Effector memory CD8-positive, alpha-beta T cell (primary cell): ENCODE results near the gene ZBTB12.
A peak's percentile ranks its signal among the peaks of the same experiment; 100 is the strongest.
"Not testable (repeated sequence)": the region's sequence is repeated elsewhere in the genome, so short reads cannot be mapped to it uniquely, and the experiment has no call there.

Source experiments
- ATAC-seq: fragments of 150-1000 bp; cut with Tn5 transposase; replicated peaks from 2 replicates; pipeline ENCODE4 v1.10.0; 2021; ENCODE audit warnings: mild to moderate bottlenecking, moderate library complexity
- DNase-seq, 3 experiments: peaks; one replicate each; pipeline ENCODE4 v3.0.0; 2021
- H3K27ac Mint-ChIP-seq, 2 donors: one replicate each; pipeline ENCODE4 v1.8.0; 2022; ENCODE audit warnings: mild to moderate bottlenecking in 2 of 2, mixed read lengths in 2 of 2, moderate library complexity in 2 of 2
- H3K27me3 Mint-ChIP-seq, 2 donors: one replicate each; pipeline ENCODE4 v1.8.0; 2022; ENCODE audit warnings: mixed read lengths in 2 of 2
- H3K36me3 Mint-ChIP-seq: one replicate; pipeline ENCODE4 v1.8.0; 2022; ENCODE audit warnings: mild to moderate bottlenecking, moderate library complexity, mixed read lengths; ENCODE audit not compliant: insufficient read depth
- H3K4me1 Mint-ChIP-seq, 2 donors: one replicate each; pipeline ENCODE4 v1.8.0; 2022; ENCODE audit warnings: low read depth in 2 of 2, mixed read lengths in 2 of 2
- H3K4me3 Mint-ChIP-seq, 2 donors: one replicate each; pipeline ENCODE4 v1.8.0; 2022; ENCODE audit warnings: mild to moderate bottlenecking in 2 of 2, mixed read lengths in 2 of 2, moderate library complexity in 2 of 2
- H3K9me3 Mint-ChIP-seq, 2 donors: one replicate each; pipeline ENCODE4 v1.8.0; 2022; ENCODE audit warnings: mixed read lengths in 2 of 2

ZBTB12 gene

DNA sequence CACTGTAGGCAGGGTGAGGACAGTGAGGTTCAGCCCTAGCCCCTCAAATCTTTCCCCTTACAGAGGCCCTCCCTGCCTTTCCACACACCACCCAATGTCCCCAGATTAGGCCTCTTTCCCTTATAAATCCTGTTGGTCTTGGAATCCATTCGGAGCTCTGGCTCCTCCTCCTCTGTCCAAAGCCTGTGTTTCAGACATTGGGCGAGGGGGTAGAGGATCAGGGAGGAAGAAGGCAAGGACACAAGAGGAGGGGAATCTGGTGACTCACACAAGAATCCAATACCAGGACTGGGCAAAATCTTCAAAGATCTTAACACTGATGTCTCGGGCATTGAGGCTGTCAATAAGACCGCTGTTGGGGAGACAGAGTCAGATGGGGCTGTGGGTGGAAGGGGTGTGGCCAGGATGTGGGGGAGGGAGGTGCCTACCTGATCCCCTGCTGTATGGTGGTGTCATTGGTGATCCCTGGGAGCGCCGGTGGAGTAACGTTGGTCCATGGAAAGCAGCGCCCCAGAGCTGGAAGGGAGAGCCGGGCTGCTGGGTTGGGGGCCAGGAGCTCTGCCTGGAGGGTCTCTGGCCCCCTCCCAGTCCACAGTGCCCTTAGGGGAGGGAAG, 30.7 kb downstream of the ZBTB12 start:
- DNase-seq (no peak), ATAC-seq (no peak)
- Mint-ChIP-seq H3K4me1 (peaks cover 2 to 4% of the 10 kb centered on the region in 2 donors), H3K27ac (no peak overlapping the region), H3K4me3 (no peak overlapping the region), H3K9me3 (no peaks in the 10 kb centered on the region), H3K27me3 (peaks cover 0 to 11% of the 10 kb centered on the region in 2 donors), H3K36me3 (no peaks in the 10 kb centered on the region)

DNA sequence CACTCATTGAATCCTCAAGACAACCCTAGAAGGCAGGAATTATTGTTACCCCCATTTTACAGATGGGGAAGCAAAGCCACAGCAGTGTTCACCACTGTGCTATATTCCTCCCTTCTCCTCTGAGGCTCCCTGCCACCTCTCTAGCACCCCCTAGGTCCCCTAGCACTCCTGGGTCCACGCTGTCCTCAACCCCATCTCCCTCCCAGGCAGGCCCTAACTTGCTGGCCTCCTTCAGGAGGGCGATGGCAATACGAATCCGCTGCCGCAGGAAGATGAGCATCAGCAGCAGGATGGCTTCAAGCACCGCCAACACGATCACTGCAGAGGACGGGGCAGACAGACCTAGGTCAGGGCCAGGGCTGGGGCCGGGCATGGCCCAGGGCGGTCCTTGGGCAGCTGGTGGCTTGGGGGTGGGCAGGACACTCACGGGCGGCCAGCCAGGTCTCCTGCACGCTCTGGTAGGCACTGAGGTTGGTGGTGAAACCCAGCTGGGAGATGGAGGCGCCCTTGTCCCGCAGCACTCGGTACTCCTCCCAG, 31.4 kb downstream of the ZBTB12 start:
- H3K27me3 Mint-ChIP-seq = peaks cover 0 to 11% of the 10 kb centered on the region in 2 donors
- H3K27ac Mint-ChIP-seq = no peak overlapping the region
- H3K4me1 Mint-ChIP-seq = peaks cover 2 to 4% of the 10 kb centered on the region in 2 donors
- no peak overlapping the region for H3K4me3 Mint-ChIP-seq
- ATAC-seq = no peak
- H3K36me3 Mint-ChIP-seq = no peaks in the 10 kb centered on the region
- no peaks in the 10 kb centered on the region for H3K9me3 Mint-ChIP-seq
- no peak for DNase-seq

DNA sequence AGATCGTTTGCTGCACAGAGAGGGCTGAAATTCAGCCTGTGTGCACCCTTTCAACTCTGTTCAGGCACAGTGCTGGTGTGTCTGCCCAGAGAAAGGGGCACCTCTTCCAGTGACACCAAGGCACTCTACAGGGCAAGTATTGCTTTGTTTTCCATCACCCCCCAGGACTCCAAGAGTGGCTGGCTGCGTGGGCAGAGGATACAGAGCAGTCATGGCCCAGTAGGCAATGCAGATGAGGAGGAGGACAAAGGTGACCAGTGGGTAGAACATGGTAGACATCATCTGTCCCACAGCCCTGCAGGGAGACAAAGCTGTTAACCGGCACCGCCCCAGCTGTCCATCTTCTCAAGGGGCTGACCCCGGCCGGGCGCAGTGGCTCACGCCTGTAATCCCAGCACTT, 32.5 kb downstream of the ZBTB12 start:
- Mint-ChIP-seq H3K36me3 (peaks cover 3% of the 10 kb centered on the region), H3K9me3 (no peaks in the 10 kb centered on the region), H3K27ac (no peak overlapping the region), H3K4me1 (peaks cover 4 to 6% of the 10 kb centered on the region in 2 donors), H3K4me3 (no peak overlapping the region), H3K27me3 (peaks cover 0 to 11% of the 10 kb centered on the region in 2 donors)
- DNase-seq (no peak), ATAC-seq (no peak)

DNA sequence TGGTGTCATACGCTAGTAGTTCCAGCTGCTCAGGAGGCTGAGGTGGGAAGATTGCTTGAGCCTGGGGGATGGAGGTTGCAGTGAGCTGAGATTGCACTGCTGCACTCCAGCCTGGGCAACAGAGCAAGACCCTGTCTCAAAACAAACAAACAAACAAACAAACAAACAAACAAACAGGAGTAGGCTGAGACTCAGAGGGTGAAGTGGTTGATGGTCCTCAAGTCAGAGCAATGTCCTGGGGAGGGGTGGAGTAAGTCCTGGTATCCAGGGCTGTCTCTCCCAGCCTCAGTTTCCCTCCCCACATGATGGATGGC, 33.3 kb downstream of the ZBTB12 start:
- Mint-ChIP-seq H3K27me3 (peaks cover 0 to 11% of the 10 kb centered on the region in 2 donors), H3K4me1 (peaks cover 8 to 13% of the 10 kb centered on the region in 2 donors)
- not testable (repeated sequence) for H3K36me3 Mint-ChIP-seq, DNase-seq, H3K9me3 Mint-ChIP-seq, H3K27ac Mint-ChIP-seq, H3K4me3 Mint-ChIP-seq, ATAC-seq

DNA sequence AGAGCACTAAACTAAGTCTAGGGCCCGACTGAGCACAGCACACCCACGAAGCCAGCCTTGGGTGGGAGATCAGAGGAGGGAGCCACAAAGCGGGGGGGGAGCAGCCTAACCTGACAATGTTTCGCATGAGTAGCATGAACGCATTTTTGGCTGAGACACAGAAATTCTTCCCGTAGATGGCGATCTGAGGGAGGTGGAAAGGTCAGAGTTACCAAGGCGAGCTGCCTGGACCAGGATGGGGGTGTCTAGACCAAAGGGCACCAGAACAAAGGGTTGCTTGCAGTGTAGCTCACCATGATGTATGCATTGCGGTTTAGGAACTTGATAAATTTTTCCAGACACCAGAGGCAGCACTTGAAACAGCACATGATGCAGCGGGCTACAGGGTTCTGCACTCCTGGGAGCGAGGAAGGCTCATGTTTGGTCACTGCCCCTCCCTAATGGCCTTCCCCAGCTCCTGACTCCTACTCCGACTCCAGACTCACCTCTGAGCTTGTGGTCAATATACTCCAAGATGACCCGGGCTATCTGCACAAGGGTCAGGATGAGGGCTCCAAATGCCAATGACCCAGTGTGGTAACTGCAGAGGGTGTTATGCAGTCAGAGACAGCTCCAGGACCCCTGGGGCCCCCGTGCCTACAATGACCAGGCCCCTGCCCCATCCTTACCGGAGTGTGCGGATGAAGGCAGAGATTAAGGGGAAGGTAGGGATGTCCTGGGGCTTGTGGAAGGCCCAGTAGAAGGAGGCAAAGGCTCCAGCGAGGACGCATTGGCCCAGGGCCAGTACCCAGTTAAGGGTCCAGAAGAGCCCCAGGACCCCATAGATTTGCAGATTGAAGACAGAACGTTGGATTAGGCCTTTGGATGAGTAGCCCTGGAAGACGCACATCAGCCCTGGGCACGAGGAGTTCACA, 36.4 kb downstream of the ZBTB12 start:
- Mint-ChIP-seq H3K36me3 (peaks cover 36% of the 10 kb centered on the region), H3K27ac (peak overlapping the region in 1 of 2 donors; percentile 13), H3K27me3 (no peaks in the 10 kb centered on the region), H3K4me1 (peaks cover 26 to 27% of the 10 kb centered on the region in 2 donors), H3K9me3 (no peaks in the 10 kb centered on the region), H3K4me3 (no peak overlapping the region)
- ATAC-seq (no peak), DNase-seq (no peak)

DNA sequence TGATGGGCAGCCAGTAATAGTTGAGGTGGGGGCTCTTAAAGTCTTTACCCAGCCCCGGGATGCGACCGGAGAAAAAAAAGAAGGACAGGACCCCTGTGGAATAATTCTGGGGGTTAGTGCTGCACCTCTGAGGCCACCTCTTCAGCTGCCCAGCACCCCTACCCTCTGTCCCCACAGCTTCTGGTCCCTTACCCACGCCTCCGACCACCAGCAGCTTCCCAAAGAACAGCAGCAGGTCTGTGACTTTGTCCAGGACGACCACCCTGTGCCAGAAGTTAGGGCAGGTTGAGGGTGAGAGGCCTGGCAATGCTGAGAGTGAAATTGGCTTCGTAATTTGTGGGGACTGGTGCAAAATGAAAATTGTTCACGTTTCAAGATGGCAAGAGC, 37.1 kb downstream of the ZBTB12 start:
- Mint-ChIP-seq H3K27me3 (no peaks in the 10 kb centered on the region), H3K4me1 (peaks cover 26 to 27% of the 10 kb centered on the region in 2 donors), H3K9me3 (no peaks in the 10 kb centered on the region), H3K4me3 (peak overlapping the region in 1 of 2 donors; percentile 88), H3K36me3 (peaks cover 38% of the 10 kb centered on the region), H3K27ac (no peak overlapping the region)
- DNase-seq (no peak), ATAC-seq (no peak)

DNA sequence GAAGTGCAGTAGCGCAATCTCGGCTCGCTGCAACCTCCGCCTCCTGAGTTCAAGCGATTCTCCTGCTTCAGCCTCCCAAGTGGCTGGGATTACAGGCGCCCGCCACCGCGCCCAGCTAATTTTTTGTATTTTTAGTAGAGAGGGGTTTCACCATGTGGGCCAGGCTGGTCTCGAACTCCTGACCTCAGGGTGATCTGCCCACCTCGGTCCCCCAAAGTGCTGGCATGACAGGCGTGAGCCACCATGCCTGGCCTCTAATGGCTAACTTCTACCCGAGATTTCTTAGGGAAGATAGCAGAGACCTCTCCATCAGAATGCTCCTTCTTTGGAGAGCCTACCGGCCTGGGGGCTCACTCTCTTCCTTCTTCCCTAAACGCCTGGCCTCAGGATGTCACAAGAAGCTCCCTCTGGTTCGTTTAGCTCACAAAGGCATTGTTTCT, 37.7 kb downstream of the ZBTB12 start:
- peak overlapping the region; percentile 88 to 96 for H3K4me3 Mint-ChIP-seq
- DNase-seq, H3K9me3 Mint-ChIP-seq, H3K27me3 Mint-ChIP-seq, ATAC-seq: not testable (repeated sequence)
- H3K27ac Mint-ChIP-seq = peak overlapping the region; percentile 95 to 97
- peaks cover 45% of the 10 kb centered on the region for H3K36me3 Mint-ChIP-seq
- peaks cover 26 to 27% of the 10 kb centered on the region in 2 donors for H3K4me1 Mint-ChIP-seq

DNA sequence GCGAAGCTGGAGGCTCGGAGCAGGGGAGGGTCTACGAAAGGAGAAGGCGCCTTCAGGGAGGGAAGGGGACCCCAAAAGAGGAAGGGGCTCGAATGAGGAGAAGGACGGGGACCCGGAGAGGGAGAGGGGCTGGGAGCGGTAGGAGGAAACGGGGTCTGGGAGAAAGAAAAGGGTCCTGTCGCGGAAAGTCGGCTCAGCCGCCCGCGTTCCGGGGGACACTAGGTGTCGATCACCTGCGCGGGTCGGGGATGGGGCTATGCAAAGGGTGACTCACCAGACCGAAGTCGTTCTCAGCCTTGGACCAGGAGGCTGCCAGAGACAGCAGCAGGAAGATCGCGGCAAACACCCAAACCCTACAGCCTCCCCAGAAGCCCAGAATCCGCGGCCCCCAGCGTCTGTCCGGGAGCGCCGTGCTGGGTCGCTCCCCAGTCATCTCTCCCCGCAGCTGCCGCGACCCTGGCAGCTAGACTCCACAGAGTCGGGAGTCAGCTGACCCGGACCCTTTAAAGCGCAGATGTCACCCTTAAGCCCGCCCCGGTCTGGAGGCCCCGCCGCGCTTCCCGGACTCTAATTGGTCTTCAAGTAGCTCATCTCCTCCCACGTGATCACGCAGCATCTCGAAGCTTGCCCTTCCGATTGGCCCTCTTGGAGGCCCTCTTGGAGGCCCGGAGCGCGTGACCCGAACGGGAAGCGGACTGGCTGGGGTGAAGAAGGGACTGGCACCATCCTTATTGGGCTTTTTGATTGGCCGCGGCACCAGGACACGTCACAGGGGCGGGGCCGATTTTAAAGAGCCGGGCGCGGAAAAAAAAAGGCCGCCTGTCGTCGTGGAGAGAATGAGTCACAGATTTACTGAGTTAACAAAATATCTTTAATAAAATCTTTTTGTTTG, 39.3 kb downstream of the ZBTB12 start, which contains the start of gene NEU1:
Gene NEU1, minus strand, starts transcription at position 478 of the 892 bp plus-strand sequence. Its CDS starts 45 bp downstream, at position 433.
- Mint-ChIP-seq H3K9me3 (no peaks in the 10 kb centered on the region), H3K27ac (peak within 1 kb of the TSS; percentile 95 to 97), H3K4me3 (peak within 1 kb of the TSS; percentile 88 to 96), H3K27me3 (no peaks in the 10 kb centered on the region), H3K4me1 (peaks cover 26 to 27% of the 10 kb centered on the region in 2 donors), H3K36me3 (peaks cover 53% of the 10 kb centered on the region)
- ATAC-seq (peak; percentile 93), DNase-seq (peak; percentile 97 to 98 (median 98))

DNA sequence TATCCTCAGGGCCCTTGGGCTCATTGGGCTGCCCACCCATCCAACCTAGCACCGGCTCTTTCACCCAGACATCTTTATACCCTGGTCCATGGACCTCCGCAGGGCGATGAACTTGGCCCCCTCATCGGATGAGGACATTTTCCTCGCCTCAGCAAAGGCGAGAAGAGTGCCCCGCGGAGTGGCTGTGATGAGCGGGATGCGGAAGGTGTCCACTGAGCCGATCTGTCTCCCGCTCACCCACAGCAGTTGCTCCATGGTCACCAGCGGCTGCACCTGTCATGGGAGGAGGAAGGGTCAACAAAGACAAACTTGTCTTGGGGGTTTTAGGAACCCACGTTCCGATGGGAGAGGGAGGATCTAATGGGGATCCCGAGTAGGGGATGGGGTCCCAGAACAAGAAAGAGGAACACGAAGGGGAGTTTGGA, 40.0 kb downstream of the ZBTB12 start:
- no peak for DNase-seq
- Mint-ChIP-seq H3K27me3 (no peaks in the 10 kb centered on the region), H3K9me3 (no peaks in the 10 kb centered on the region), H3K27ac (peak overlapping the region; percentile 95 to 97), H3K36me3 (peaks cover 56% of the 10 kb centered on the region), H3K4me1 (peaks cover 26 to 27% of the 10 kb centered on the region in 2 donors), H3K4me3 (peak overlapping the region; percentile 88 to 96)
- no peak for ATAC-seq

DNA sequence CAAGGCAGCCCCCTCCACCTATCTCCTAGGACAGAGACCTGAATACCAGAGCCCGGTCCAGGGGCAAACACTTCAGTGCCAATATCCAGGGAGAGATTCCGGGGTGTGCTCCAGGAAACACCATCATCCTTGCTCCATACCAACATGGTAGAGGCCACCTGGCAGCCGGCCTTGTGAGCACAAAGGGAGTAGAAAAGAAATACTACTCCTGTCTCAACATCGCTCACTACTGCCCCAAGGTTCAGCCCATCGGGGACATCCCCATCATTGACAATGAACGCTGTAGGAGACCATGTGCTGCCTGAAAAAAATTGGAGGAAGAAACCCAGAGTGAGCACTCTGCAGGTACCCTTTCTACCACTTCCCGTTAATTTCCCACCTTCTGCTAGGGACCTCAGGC, 40.7 kb downstream of the ZBTB12 start:
- Mint-ChIP-seq H3K9me3 (no peaks in the 10 kb centered on the region), H3K4me3 (peak overlapping the region; percentile 88 to 96), H3K36me3 (peaks cover 60% of the 10 kb centered on the region), H3K27ac (peak overlapping the region; percentile 95 to 97), H3K4me1 (peaks cover 26 to 27% of the 10 kb centered on the region in 2 donors), H3K27me3 (no peaks in the 10 kb centered on the region)
- ATAC-seq = no peak
- no peak for DNase-seq

DNA sequence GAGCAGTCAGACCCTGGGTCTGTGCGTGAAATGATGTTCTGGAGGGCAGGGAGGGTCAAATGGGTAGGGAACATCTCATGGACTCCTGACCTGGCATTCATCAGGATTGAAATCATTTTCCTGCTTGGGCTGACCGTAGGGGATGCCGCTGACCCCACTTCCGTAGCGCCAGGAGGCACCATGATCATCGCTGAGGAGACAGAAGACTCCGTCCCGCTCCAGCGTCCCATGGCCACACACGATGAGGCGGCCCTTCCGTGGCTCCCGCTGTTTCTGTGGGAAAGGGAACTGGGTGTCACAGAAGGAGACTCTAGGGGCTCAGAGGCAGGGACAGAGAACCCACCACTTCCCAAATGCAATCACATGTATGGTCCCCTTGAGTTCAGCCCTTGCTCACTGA, 41.5 kb downstream of the ZBTB12 start:
- H3K36me3 Mint-ChIP-seq = peaks cover 63% of the 10 kb centered on the region
- H3K9me3 Mint-ChIP-seq = no peaks in the 10 kb centered on the region
- H3K27ac Mint-ChIP-seq = peak overlapping the region; percentile 18 to 61

DNA sequence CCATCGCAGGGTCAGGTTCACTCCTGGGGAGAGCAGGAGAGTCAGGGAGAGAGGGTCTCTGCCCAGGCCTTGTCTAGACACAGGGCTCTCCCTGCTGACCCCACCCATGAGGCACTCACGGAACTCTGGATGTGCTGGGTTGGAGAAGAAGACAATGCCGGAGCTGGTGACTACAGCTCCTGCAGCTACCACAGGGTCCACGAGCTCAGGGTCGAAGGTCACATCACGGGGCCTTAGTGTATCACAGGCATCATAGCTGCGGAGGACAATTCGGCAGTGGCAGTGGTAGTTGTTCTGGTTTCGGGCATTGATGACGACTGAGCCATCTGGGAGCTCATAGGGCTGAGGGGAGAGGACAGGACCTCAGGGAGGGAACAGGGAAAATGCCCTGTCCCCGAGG, 42.0 kb downstream of the ZBTB12 start:
- H3K36me3 Mint-ChIP-seq = peaks cover 63% of the 10 kb centered on the region
- H3K4me3 Mint-ChIP-seq = no peak overlapping the region
- H3K4me1 Mint-ChIP-seq = peaks cover 26 to 27% of the 10 kb centered on the region in 2 donors
- peak overlapping the region; percentile 18 to 61 for H3K27ac Mint-ChIP-seq
- H3K9me3 Mint-ChIP-seq = no peaks in the 10 kb centered on the region
- DNase-seq (no peak), ATAC-seq (no peak)
- H3K27me3 Mint-ChIP-seq = no peaks in the 10 kb centered on the region

More for the DNA sequence above, 41.5 kb downstream of the ZBTB12 start:
- Mint-ChIP-seq H3K4me1 (peaks cover 26 to 27% of the 10 kb centered on the region in 2 donors), H3K27me3 (no peaks in the 10 kb centered on the region), H3K4me3 (no peak overlapping the region)
- ATAC-seq (no peak), DNase-seq (no peak)

DNA sequence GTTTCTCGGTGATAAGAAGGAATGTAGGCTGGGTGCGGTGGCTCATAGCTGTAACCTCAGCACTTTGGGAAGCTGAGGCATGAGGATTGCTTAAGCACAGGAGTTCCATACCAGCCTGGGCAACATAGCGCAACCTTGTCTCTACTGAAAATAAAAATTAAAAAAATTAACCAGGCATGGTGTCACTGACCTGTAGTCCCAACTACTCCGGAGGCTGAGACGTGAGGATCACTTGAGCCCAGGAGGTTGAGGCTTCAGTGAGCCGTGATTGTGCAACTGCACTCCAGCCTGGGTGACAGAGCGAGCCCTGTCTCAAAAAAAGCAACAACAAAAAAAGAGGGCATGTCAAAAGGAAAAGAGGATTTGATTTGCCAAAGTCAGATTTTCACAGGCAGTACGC, 43.2 kb downstream of the ZBTB12 start:
- H3K36me3 Mint-ChIP-seq = peaks cover 57% of the 10 kb centered on the region
- peaks cover 18 to 21% of the 10 kb centered on the region in 2 donors for H3K4me1 Mint-ChIP-seq
- H3K4me3 Mint-ChIP-seq = no peak overlapping the region
- no peak overlapping the region for H3K27ac Mint-ChIP-seq
- no peaks in the 10 kb centered on the region for H3K27me3 Mint-ChIP-seq
- DNase-seq (no peak), ATAC-seq (no peak)
- H3K9me3 Mint-ChIP-seq = no peaks in the 10 kb centered on the region
